Ishikawa (cell line): ENCODE data around the gene GPR55.

ENCODE experiments used
- CREB1 ChIP-seq: IDR thresholded peaks from 2 replicates; pipeline ENCODE4 v1.6.1; 2012; ENCODE audit warnings: low read depth
- EP300 ChIP-seq: IDR thresholded peaks from 2 replicates; pipeline ENCODE4 v1.6.1; 2012; ENCODE audit warnings: borderline replicate concordance
- FOXM1 ChIP-seq: IDR thresholded peaks from 2 replicates; pipeline ENCODE4 v1.6.1; 2012; ENCODE audit warnings: low read depth, borderline replicate concordance
- NFIC ChIP-seq: IDR thresholded peaks from 2 replicates; pipeline ENCODE4 v1.6.1; 2012
- RAD21 ChIP-seq: IDR thresholded peaks from 2 replicates; pipeline ENCODE4 v1.6.1; 2012; ENCODE audit warnings: low read depth
- REST ChIP-seq: IDR thresholded peaks from 2 replicates; pipeline ENCODE4 v1.6.1; 2012; ENCODE audit warnings: low read depth, mild to moderate bottlenecking
- USF1 ChIP-seq: IDR thresholded peaks from 2 replicates; pipeline ENCODE4 v1.6.1; 2012
- ZBTB7A ChIP-seq: IDR thresholded peaks from 2 replicates; pipeline ENCODE4 v1.6.1; 2012; ENCODE audit warnings: low read depth

DNA sequence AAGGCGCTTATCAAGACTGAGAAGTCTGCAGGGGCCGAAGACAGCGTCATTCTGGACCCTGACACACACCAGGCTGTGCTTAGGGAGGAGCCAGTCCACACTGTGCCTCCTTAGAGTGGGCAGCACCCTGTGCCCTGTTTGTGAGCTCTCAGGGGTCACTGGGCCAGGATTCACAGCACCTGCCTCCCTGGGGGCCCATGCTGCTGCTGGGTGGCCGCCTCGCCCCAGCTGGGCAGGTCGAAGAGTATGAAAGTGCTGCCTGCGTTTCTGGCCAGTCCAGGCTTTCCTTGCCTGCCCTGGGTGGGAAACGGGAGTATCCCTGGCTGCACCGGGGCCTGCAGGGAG, 15.4 kb upstream of the GPR55 start:
- no peak for TF ChIP-seq USF1
- no peak for TF ChIP-seq FOXM1
- no peak for TF ChIP-seq ZBTB7A
- no peak for TF ChIP-seq REST
- TF ChIP-seq CREB1: no peak
- no peak for TF ChIP-seq EP300
- TF ChIP-seq RAD21: no peak
- TF ChIP-seq NFIC: no peak
